Measurements from ENCODE around the gene CDCP1.
"Not testable (repeated sequence)": the region's sequence is repeated elsewhere in the genome, so short reads cannot be mapped to it uniquely, and the experiment has no call there.

CDCP1 gene

DNA sequence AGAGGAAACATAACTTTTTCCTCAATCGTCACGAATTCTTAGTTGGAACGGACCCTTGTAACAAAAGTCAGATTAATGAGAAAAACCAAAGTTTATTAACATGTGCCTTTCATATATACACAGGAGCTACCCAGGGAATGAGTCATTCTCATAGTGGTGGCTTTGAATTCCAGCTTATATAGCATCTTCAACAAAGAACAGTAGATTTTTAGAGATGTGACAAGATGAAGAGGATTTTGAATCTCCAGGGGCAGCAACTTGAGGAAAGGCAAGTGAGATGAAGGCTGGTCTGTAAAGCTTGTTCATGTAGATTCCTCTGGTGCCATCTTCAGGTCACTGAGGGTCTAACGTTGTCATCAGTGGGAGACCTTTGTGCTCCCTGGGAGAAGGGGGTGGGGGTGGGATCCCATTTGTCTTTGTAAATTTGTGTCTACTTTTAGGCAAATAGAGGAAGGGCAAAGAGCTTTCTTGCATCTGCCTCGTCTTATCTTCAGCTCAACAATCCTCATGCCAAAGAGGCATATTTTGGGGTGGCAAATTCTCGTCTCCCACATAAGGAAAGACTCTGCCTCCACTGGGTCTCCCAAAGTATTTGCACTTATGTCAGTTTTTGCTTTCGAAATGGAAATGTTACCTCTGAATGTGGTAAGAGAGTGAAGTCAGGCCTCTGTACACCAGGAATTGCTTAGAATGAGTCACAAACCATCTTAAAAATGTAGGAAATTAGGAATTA, 90.6 kb downstream of the CDCP1 start:
- TF ChIP-seq, protein P1, sequence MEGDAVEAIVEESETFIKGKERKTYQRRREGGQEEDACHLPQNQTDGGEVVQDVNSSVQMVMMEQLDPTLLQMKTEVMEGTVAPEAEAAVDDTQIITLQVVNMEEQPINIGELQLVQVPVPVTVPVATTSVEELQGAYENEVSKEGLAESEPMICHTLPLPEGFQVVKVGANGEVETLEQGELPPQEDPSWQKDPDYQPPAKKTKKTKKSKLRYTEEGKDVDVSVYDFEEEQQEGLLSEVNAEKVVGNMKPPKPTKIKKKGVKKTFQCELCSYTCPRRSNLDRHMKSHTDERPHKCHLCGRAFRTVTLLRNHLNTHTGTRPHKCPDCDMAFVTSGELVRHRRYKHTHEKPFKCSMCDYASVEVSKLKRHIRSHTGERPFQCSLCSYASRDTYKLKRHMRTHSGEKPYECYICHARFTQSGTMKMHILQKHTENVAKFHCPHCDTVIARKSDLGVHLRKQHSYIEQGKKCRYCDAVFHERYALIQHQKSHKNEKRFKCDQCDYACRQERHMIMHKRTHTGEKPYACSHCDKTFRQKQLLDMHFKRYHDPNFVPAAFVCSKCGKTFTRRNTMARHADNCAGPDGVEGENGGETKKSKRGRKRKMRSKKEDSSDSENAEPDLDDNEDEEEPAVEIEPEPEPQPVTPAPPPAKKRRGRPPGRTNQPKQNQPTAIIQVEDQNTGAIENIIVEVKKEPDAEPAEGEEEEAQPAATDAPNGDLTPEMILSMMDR (IDR thresholded peaks at IDR 0.05; ENCODE audit: control insufficient read depth, insufficient read depth, low read depth, low read length, missing control alignments), result peak; percentile 15
- DNase-seq (ENCODE audit: low read depth), result no peak
- no peak overlapping the region for H3K4me3 ChIP-seq (ENCODE audit: control insufficient read depth, low read depth, low read length)

DNA sequence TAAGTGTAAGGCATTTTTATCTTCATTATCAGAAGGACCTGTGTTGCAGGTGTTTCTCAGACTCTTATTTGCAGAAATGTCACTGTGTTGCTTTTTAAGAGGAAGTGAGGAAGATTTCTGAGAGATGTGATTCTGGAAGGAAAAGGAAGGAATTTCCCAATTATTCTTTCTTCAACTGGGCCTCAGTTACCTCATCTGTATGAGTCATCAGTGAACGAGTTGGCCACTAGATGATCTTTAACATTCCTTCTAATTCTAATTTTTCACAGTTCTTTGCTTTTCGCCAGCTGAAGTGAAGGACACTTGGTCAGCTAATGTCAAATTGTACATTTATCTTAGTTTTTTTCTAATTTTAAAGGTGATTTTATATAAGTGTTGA, 91.2 kb downstream of the CDCP1 start:
- H3K4me3 ChIP-seq (ENCODE audit: control insufficient read depth, low read depth, low read length), result no peak overlapping the region
- TF ChIP-seq, protein P1 (IDR thresholded peaks at IDR 0.05; ENCODE audit: control insufficient read depth, insufficient read depth, low read depth, low read length, missing control alignments), result no peak
- DNase-seq (ENCODE audit: low read depth), result no peak

DNA sequence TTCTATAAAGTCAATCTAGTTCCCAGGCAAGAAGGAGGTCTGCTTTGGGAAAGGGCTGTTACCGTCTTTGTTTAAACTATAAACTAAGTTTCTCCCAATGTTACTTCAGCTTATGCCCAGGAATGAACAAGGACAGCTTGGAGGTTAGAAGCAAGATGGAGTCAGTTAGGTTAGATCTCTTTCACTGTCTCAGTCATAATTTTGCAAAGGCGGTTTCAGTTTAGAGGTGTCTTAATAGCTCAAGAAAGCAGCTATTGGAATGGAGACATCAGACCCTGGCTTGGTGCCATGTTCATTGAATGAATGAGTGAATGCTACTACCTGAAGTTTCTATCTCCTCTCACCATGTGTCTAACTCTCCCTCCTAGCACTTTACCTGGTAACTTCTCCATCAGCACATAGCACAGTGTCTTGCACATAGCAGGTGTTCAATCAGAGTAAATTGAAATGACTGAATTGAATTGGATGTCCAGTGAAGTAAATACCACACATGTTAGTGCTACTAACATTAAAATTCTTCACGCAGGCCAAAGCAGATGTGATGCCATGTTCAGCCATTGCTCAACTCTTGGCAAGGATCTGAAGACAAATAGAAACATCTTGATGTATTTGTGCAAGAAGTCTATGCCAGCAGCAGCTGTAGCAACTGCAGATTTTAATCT, 91.9 kb downstream of the CDCP1 start:
- TF ChIP-seq, protein P1 (IDR thresholded peaks at IDR 0.05; ENCODE audit: control insufficient read depth, insufficient read depth, low read depth, low read length, missing control alignments), result no peak
- peak; percentile 90 for DNase-seq (ENCODE audit: low read depth)
- H3K4me3 ChIP-seq (ENCODE audit: control insufficient read depth, low read depth, low read length), result no peak overlapping the region

DNA sequence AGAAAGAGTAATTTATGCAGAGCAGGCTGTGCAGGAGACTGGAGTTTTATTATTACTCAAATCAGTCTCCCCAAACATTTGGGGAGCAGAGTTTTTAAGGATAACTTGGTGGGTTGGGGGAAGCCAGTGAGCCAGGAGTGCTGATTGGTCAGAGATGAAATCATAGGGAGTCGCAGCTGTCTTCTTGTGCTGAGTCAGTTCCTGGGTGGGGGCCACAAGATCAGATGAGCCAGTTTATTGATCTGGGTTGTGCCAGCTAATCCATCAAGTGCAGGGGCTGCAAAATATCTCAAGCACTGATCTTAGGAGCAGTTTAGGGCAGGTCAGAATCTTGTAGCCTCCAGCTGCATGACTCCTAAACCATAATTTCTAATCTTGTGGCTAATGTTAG, 92.4 kb downstream of the CDCP1 start:
- not testable (repeated sequence) for DNase-seq (ENCODE audit: low read depth); H3K4me3 ChIP-seq (ENCODE audit: control insufficient read depth, low read depth, low read length)

DNA sequence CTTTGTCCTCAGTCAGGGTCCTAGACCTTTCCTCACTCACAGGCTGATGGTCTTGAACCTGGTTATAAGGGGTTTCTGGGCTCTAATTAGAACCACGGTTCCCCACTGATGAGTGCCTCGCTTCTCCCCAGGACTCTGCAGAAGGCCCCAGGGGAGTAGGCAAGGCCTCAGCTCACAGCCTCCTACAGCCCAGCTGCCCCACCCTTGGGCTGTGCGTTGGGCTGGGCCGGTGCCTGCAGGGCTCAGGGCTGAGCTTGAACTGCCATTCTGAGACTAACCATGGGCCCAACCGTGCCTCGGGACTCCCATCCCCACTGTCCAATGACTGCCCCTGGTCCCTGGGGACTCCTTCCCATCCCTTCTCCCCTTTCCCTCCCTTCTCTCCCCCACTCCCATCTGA, 94.5 kb downstream of the CDCP1 start:
- TF ChIP-seq, protein P1 (IDR thresholded peaks at IDR 0.05; ENCODE audit: control insufficient read depth, insufficient read depth, low read depth, low read length, missing control alignments), result no peak
- no peak overlapping the region for H3K4me3 ChIP-seq (ENCODE audit: control insufficient read depth, low read depth, low read length)
- no peak for DNase-seq (ENCODE audit: low read depth)

DNA sequence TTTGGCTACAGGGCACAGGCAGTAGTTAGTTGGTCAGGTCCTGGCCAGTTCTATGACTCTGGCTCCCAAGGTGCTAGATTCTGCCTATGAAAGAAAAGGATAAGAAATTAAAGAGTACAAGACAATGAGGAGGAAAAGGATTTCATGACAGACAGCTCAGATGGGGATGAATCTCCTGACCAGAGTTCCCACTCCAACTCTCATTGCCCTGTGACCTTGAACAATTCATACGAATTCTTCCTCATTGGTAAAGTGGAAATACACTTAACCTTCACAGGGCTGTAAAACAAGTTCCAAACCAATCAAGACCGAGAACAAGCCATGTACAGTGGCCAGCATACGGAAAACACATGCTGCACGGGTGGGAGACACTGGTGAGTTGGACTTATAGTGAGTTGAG, 96.4 kb downstream of the CDCP1 start:
- TF ChIP-seq, protein P1 (IDR thresholded peaks at IDR 0.05; ENCODE audit: control insufficient read depth, insufficient read depth, low read depth, low read length, missing control alignments), result no peak

DNA sequence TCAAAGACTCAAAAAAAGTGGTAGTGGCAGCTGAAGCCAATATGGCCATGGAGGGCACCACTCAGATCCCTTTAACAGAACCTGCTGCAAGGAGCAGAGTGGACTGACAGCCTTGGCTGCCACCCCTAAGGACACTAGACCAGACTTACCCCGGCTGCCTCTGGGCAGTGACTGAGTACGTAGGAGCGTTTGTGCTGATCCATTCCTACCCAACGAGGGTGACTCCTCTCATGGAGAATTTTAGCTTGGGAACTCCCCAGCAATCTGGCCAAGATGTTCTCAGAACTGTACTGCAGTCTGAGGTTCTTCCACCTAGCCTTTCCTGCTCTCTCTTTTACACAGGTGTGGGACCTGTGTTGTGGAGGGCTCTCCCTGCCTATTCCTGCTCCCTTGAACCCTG, 97.9 kb downstream of the CDCP1 start:
- no peak for DNase-seq (ENCODE audit: low read depth)
- no peak overlapping the region for H3K4me3 ChIP-seq (ENCODE audit: control insufficient read depth, low read depth, low read length)
- TF ChIP-seq, protein P1 (IDR thresholded peaks at IDR 0.05; ENCODE audit: control insufficient read depth, insufficient read depth, low read depth, low read length, missing control alignments), result no peak

More for the DNA sequence above, 96.4 kb downstream of the CDCP1 start:
- H3K4me3 ChIP-seq (ENCODE audit: control insufficient read depth, low read depth, low read length), result no peak overlapping the region
- no peak for DNase-seq (ENCODE audit: low read depth)
